C4-2B (cell line): Measurements from ENCODE around the gene DGKG.

Source experiments
- H3K27ac ChIP-seq: fragments of 450-650 bp; 2 replicates; pipeline ENCODE4 v1.5.1; 2017
- CTCF ChIP-seq: fragments of 450-650 bp; conservative IDR thresholded peaks from 2 replicates; pipeline ENCODE4 v1.5.1; 2017; ENCODE audit warnings: mild to moderate bottlenecking
- ZFX ChIP-seq: fragments of 450-650 bp; IDR thresholded peaks from 2 replicates; pipeline ENCODE4 v1.6.1; 2017

The DGKG gene

GRCh38 chr3:186217820-186218164, 144.2 kb downstream of the DGKG start:
- TF ChIP-seq ZFX = no peak
- TF ChIP-seq CTCF = no peak

DNA sequence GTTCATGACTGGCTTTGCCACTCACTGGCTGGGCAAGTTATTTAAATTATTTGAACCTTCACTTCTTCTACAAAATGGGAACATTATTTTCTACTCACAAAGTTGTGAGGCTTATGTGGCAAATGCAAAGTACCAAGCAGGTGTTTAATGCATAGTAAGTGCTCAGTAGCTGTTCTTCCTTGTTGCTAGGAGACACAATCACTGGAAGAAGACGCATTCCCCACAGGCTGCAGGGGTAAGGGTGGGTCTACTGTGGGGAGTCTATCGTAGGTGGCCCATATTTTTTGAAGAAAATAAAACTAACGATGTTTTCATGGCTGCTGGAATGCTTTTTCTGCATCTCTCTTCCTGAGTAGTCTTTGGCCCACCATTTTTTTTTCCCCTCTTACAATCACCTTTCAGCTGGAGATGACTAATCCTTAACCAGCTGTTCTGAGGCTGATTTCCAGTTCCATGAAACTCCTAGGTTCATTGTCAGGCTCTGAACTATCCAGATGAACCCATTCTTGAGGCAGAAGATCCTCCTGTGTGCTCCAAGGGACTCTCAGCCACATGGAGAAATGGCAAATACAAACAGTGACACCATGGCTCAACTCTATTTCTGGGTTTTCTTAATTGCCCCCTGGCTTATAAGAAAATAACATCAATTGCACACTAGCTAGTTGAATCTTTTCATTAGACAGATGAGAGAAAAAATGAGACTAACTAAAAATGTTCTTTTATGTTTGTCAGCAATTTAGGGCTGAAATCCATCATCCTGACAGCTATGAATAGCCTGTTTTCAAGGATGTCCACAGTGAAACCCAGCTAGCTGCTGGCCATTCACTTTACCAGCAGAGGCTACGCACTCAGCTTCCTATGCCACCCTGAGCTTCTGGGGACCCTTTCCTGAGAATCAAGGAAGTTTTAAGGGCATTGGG, 144.9 kb downstream of the DGKG start:
- TF ChIP-seq ZFX (no peak), CTCF (no peak)
- H3K27ac ChIP-seq = no peak overlapping the region

More at GRCh38 chr3:186217820-186218164, 144.2 kb downstream of the DGKG start:
- H3K27ac ChIP-seq = no peak overlapping the region

DNA sequence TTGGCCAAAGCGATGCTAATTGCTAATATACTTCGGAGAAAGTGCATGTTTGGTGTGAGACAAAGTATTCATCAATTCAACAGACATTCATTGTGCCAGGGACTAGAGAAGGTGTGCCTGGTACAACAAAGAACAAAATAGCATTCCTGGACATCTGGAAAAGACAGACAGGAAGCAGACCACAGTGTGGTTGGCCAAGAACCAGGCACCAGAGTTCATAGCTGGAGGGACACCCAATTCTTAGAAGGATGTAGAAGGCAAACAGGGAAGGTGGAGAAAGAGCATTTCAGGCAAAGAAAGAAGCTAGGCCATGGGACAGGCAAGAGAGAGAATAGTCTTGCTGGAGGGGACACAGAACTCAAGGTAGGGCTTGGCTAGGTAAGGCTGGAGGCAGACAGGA, 147.4 kb downstream of the DGKG start:
- H3K27ac ChIP-seq = no peak overlapping the region
- TF ChIP-seq ZFX = no peak
- TF ChIP-seq CTCF = no peak

- TF ChIP-seq CTCF (no peak), ZFX (no peak)
- no peak overlapping the region for H3K27ac ChIP-seq
Observed at GRCh38 chr3:186213946-186214345, 148.1 kb downstream of the DGKG start.

DNA sequence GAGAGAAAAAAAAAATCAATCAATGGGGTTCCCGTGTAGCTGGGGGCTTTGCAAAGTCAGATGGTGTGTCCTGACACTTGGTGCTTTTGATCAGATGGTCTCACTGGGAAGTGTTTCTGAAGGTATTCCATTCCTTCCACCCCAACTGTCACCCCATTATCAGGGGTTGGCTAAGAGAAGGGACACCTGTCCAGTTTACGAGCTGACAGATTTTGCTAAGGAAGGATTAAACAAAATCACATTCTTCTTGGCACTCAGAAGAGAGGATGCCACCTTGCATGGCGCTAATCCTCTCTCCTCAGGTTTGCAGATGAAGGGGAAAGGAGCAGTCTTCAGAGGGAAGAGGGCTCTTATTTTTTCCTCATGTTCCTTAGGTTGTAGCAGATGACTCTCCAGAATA, 149.4 kb downstream of the DGKG start:
- H3K27ac ChIP-seq = no peak overlapping the region
- TF ChIP-seq CTCF (no peak), ZFX (no peak)

DNA sequence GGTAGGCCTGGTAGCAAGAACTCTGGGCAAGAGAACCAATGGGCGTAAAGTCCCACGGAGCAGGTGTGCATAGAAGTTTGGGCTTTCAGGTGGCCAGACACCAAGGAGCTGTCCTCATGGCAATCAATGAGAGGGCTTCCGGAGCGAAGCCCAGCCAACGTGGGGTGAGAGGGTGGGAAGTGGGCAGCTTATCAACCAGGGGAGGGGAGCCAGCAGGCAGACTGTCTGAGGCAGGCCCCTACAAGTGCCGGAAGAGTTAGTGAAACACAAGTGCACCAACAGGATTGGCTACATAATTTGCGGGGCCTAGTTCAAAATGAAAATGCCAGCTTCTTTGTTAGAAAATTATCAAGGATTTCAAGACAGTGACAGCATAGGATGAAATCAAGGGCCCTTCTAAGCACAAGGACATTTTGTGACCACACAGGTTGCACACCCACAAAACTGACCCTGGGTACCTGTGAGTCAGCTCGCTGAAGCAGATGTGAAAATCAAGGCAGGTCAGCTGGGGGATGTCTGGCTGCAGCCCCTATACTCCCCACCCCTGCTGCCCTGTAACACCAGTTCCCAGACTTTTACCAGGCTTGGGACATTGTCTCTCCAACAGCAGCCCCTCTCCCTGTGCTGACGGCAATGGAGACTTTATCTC, 151.1 kb downstream of the DGKG start:
- TF ChIP-seq CTCF (no peak), ZFX (no peak)

More for the DNA sequence above, 151.1 kb downstream of the DGKG start:
- no peak overlapping the region for H3K27ac ChIP-seq
